A204.1 (cell line): ENCODE measurements around the gene PRR33.
"Not testable (repeated sequence)": the region's sequence is repeated elsewhere in the genome, so short reads cannot be mapped to it uniquely, and the experiment has no call there.

Experiments used
- FAIRE-seq: peaks from 2 replicates; lab custom pipeline; 2012; peaks lifted over from hg19 to GRCh38; lab: Jason Lieb, UNC

Gene PRR33

GRCh38 chr11:1888811-1889210 is 2.9 kb downstream of the PRR33 start:
- no peak for FAIRE-seq

GRCh38 chr11:1888347-1888753 is 3.3 kb downstream of the PRR33 start:
- FAIRE-seq: no peak

DNA sequence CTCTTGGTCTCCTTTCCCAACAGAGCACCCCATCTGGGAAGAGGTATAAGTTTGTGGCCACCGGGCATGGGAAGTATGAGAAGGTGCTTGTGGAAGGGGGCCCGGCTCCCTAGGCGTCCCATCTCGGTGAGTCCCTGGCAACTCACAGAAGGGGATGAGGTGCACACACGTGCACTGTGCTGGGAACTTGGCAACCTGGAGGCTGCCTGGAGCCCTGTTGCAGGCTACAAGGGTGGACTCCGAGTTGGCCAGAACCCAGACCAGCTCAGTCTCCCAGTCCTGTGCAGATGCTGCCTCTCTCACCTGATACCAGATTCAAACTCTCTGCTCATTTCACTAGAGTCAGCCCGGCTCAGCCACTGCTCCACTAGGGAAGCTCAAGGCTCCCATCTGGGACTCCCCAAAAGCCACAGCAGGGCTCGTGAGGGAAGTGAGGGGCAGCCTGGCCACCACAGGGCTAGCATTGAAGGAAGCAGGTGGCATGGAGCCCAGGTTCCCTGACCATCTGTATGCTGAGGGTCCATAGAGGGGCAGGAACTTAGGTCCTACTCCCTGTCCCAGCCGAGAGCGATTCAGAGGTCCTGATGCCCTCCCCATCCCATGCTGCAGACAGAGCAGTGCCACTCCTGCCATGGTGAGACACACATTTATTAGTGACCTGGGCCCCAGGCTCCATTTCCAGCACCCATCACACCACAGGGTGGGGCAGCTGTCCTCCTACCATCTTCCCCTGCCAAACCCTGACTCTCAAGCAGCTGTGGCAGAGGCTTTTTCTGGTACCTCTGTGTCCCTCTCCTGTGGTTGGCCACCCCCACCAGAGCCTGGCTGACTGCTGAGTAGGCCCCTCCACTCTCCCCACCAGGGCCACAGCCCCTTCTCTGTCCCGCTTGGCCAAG is 4.0 kb downstream of the PRR33 start:
- FAIRE-seq: no peak

- FAIRE-seq: not testable (repeated sequence)
Measured at GRCh38 chr11:1886551-1886950, 5.1 kb downstream of the PRR33 start.

- FAIRE-seq: no peak
Measured at GRCh38 chr11:1884303-1884700, 7.4 kb downstream of the PRR33 start.

DNA sequence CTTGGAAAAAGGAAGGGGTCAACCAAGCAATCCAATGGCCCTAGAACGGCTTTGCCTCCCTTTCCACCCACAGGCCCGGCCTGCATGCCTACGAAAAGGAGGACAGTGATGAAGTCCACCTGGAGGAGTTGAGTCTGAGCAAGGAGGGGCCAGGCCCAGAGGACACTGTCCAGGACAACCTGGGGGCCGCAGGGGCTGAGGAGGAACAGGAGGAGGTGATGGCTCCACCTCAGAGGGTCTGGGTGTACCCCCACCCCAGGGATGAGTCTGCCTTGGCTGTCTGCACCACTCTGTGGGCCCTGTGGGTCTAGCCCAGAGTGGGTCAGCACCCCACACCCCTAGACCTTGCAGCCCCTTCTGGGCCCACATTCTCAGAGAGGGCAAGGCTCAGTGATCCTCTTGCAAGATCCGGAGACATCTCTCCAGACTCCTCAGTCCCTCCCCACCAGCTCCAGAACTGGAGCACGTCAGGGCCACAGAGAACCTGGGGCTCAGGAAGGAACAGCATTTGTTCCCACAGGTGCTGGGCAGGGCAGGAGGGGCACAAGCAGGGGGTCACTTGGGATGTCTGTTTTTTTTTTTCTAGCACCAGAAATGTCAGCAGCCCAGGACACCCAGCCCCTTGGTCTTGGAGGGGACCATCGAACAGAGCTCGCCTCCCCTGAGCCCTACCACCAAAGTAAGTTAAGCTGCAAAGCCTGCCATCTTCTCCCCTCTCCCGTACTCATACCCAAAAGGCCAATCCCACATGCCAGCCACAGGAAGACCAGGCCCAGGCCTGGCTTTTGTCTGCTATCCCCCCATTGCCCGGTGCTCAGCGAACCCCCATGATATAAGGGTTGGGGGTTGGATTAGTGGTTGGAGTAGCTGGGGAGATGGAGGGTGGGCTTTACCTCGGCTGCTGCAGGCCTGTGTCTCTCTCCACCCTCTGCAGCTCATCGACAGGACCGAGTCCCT is 8.1 kb downstream of the PRR33 start:
- FAIRE-seq: no peak

DNA sequence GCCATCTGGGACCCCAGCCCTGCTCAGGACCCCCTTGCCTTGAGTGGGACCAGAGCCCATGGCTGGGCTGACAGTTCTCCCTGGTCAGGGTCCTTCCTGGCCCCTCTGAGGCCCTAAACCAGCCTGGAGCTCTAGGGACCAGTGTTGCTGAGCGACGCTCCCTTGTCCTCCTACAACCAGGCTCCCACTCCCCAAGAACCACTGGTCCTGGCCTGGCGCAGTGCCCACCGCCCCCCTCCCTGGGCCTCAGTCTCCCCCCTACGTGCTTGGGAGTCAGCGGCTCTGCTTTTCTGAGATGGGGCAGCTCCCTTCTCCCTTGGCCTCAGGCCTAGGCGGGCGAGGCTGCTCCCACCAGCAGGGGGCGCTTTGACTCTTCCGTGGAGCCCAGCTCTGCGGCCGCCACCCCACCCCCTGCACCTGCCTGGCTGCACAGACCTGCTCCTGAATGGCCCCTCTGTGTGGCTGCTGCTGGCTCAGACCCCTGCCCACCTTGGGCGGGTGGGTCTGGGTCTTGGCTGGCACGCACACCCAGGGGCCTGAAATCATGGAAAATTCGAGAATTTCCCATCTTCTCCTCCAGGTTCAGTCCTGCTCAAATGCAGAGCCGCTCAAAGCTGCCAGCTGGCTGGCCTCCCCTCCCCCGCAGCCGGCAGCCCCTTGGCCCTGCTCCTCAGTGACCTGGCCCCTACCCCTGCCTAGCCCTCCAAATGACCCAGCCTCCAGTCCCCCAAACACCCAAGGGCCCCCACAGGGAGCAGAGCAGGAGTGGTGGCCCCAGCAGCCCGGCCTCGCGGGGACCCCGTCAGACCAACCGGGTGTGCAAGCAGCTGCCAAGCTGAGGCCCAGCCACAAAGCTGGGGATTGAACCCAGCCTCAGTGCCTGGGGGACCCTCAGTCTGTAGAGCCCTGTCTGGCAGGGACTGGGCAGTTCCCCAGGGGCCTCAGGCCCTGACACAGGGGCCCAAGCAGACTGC is 9.1 kb downstream of the PRR33 start:
- FAIRE-seq: no peak

DNA sequence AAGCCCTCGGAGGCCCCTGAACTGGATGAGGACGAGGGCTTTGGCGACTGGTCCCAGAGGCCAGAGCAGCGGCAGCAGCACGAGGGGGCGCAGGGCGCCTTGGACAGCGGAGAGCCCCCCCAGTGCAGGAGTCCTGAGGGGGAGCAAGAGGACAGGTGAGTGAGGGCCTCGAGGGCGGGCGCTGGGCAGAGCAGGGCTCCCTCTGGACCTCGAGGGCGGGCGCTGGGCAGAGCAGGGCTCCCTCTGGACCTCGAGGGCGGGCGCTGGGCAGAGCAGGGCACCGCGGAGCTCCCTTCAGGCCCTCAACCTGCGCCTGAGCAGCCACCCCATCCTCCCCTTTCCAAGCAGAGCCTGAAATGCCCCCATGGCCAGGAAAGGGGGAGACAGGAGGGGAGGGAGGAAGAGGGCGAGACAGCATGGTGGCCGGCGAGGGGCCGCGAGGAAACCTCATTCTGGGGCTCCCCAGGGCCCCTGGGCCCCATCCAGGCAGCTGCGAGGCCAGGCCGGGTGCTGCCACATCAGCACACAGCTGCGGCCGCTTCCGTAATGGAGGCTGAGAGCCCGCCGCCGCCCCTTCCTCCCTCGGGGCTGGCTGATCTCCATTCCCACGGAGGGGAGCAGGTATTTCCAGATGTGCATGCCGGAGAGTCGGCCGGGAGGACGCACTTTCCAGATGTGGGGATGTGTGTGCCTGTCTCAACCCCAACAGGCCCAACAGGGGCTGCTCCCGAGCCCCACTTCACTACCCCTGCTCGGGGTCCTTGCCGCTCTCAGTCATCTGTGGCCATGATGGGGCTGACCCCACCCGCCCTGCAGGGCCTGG is 10.0 kb downstream of the PRR33 start:
- no peak for FAIRE-seq

- no peak for FAIRE-seq
Measured at GRCh38 chr11:1880746-1881441, 10.8 kb downstream of the PRR33 start.

DNA sequence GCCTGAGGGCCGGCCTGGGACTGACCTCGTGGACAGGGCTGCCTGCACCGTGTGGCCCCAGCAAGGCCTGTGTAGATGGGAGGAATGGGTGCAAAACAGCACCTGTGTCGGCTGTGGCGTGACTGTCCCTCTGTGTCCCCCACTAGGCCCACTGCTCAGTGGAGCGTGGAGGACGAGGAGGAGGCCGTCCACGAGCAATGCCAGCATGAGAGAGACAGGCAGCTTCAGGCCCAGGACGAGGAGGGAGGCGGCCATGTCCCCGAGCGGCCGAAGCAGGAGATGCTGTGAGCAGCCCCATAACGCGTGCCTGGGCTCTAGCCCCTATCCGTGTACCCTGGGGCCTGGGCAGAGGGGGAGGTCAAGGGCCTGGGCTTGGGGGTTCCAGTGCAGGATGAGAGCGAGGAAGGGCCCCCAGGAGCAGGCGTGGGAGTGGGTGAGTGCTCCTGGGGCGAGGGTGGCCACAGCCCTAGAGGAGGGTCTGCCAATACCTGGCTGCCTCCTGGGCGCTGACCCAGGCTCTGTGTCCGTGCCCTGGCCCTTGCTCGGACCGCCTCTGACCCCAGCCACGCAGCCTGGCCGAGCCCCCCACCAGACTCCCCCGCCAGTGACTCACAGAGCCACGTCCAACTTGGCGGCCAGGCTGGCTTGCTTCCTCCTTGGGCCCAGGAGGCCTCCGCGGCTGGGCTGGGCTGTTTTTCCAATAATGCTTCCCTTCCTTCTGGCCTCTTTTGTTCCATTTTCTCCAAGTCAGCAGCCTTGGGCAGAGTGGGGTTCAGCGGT is 11.6 kb downstream of the PRR33 start:
- FAIRE-seq: no peak

DNA sequence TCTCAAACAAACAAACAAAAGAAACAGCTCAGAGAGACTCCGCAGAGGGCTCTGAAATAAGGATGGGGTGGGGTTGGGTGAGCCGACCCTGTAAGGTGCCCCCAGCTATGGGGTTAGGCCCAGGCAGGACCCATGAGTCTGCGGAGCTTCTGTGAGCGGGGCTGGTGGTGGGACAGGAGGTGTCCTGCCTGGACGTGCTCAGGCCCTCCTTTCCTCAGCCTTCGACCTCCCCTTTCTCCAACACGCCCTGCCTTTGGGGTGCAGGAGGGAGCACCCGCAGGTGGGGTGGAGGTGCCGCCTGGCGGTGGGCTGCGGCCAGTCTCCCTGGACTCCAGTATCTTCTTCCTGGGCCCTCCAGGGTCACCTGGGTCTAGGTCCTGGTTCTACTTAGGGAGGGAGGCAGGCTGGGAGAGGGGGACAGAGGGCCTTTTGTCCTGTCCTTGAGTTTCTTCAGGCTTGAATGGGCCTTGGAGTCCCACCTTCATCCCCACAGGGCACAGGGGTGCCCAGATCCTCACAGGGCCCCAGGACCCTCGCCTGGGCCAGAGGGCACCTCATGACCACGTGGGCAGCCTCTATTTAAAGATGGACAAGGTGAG is 12.3 kb downstream of the PRR33 start:
- no peak for FAIRE-seq

- no peak for FAIRE-seq
Measured at GRCh38 chr11:1878137-1879031, 13.3 kb downstream of the PRR33 start.

GRCh38 chr11:1877211-1878136 is 14.2 kb downstream of the PRR33 start:
- no peak for FAIRE-seq

GRCh38 chr11:1876361-1877063 is 15.2 kb downstream of the PRR33 start:
- FAIRE-seq: no peak

GRCh38 chr11:1875851-1876301 is 15.8 kb downstream of the PRR33 start:
- FAIRE-seq: not testable (repeated sequence)
